ENCODE measurements around the gene RAP2A.

RAP2A gene

GRCh38 chr13:97433727-97434396, at the start of gene RAP2A:
Gene RAP2A (plus strand): TSS chr13:97434169. CDS start chr13:97434471, 302 bp downstream.
- Histone ChIP-seq H3K27me3 (ENCODE audit: insufficient read depth, low read length, poor library complexity) (no peaks in the 10 kb centered on the region), H3K9ac (ENCODE audit: low read depth, low read length) (peak within 1 kb of the TSS; percentile 99), H3K4me2 (ENCODE audit: insufficient read depth, low read length) (peak within 1 kb of the TSS; percentile 91), H3K9me3 (ENCODE audit: insufficient read depth, low read length, severe bottlenecking) (no peaks in the 10 kb centered on the region), H4K20me1 (ENCODE audit: insufficient read depth, low read length) (peaks cover 8% of the 10 kb centered on the region; the same call in 1 of the 2 replicates), H2AFZ (ENCODE audit: low read depth, low read length) (peak within 1 kb of the TSS; percentile 97), H3K4me3 (ENCODE audit: low read depth in 1 of 2, low read length in 2 of 2) (peak within 1 kb of the TSS; percentile 80 to 95), H3K36me3 (ENCODE audit: insufficient read depth, low read length) (peaks cover 5% of the 10 kb centered on the region), H3K79me2 (ENCODE audit: insufficient read depth, low read length) (peaks cover 57% of the 10 kb centered on the region), H3K4me1 (ENCODE audit: insufficient read depth, low read length) (peaks cover 68% of the 10 kb centered on the region), H3K27ac (ENCODE audit: low read length) (peak within 1 kb of the TSS; percentile 100)
- ATAC-seq (ENCODE audit: insufficient read depth, low read depth) (peak; percentile 61), DNase-seq (peak; percentile 93)
- TF ChIP-seq EZH2 (IDR thresholded peaks at IDR 0.05; ENCODE audit: borderline replicate concordance, low read depth, low read length, severe bottlenecking), result no peak
- peak; percentile 9 for TF ChIP-seq CTCF (IDR thresholded peaks at IDR 0.05; ENCODE audit: borderline replicate concordance, extremely low read depth, low read length, poor library complexity, severe bottlenecking)

- no peaks in the 10 kb centered on the region for H4K20me1 ChIP-seq (ENCODE audit: insufficient read depth, low read length)
Observed at GRCh38 chr13:97384371-97384770, 49.6 kb upstream of the RAP2A start.

GRCh38 chr13:97385146-97385545, 48.8 kb upstream of the RAP2A start:
- H4K20me1 ChIP-seq (ENCODE audit: insufficient read depth, low read length), result no peaks in the 10 kb centered on the region

More at GRCh38 chr13:97384371-97384770, 49.6 kb upstream of the RAP2A start:
- no peaks in the 10 kb centered on the region for H3K27me3 ChIP-seq (ENCODE audit: insufficient read depth, low read length, poor library complexity)
- TF ChIP-seq EZH2 (IDR thresholded peaks at IDR 0.05; ENCODE audit: borderline replicate concordance, low read depth, low read length, severe bottlenecking) (no peak), CTCF (IDR thresholded peaks at IDR 0.05; ENCODE audit: borderline replicate concordance, extremely low read depth, low read length, poor library complexity, severe bottlenecking) (no peak)
- peaks cover 34% of the 10 kb centered on the region for H3K4me1 ChIP-seq (ENCODE audit: insufficient read depth, low read length)
- no peak overlapping the region for H2AFZ ChIP-seq (ENCODE audit: low read depth, low read length)
- no peak overlapping the region for H3K9ac ChIP-seq (ENCODE audit: low read depth, low read length)
- no peak for ATAC-seq (ENCODE audit: insufficient read depth, low read depth)
- H3K79me2 ChIP-seq (ENCODE audit: insufficient read depth, low read length), result no peaks in the 10 kb centered on the region
- DNase-seq, result no peak
- H3K4me2 ChIP-seq (ENCODE audit: insufficient read depth, low read length), result no peak overlapping the region
- no peak overlapping the region for H3K27ac ChIP-seq (ENCODE audit: low read length)
- H3K4me3 ChIP-seq (ENCODE audit: low read depth in 1 of 2, low read length in 2 of 2), result no peak overlapping the region
- no peaks in the 10 kb centered on the region for H3K9me3 ChIP-seq (ENCODE audit: insufficient read depth, low read length, severe bottlenecking)
- no peaks in the 10 kb centered on the region for H3K36me3 ChIP-seq (ENCODE audit: insufficient read depth, low read length)

More at GRCh38 chr13:97385146-97385545, 48.8 kb upstream of the RAP2A start:
- Histone ChIP-seq H3K79me2 (ENCODE audit: insufficient read depth, low read length) (no peaks in the 10 kb centered on the region), H3K27ac (ENCODE audit: low read length) (no peak overlapping the region), H3K4me2 (ENCODE audit: insufficient read depth, low read length) (no peak overlapping the region), H3K9me3 (ENCODE audit: insufficient read depth, low read length, severe bottlenecking) (no peaks in the 10 kb centered on the region), H2AFZ (ENCODE audit: low read depth, low read length) (no peak overlapping the region), H3K4me1 (ENCODE audit: insufficient read depth, low read length) (peaks cover 34% of the 10 kb centered on the region), H3K27me3 (ENCODE audit: insufficient read depth, low read length, poor library complexity) (no peaks in the 10 kb centered on the region), H3K36me3 (ENCODE audit: insufficient read depth, low read length) (no peaks in the 10 kb centered on the region), H3K4me3 (ENCODE audit: low read depth in 1 of 2, low read length in 2 of 2) (no peak overlapping the region), H3K9ac (ENCODE audit: low read depth, low read length) (no peak overlapping the region)
- no peak for TF ChIP-seq CTCF (IDR thresholded peaks at IDR 0.05; ENCODE audit: borderline replicate concordance, extremely low read depth, low read length, poor library complexity, severe bottlenecking)
- no peak for TF ChIP-seq EZH2 (IDR thresholded peaks at IDR 0.05; ENCODE audit: borderline replicate concordance, low read depth, low read length, severe bottlenecking)
- DNase-seq (no peak), ATAC-seq (ENCODE audit: insufficient read depth, low read depth) (no peak)

Data from DND-41 (cell line).